GM12891 (cell line): ENCODE measurements around the gene MUC12.

Source experiments
- POLR2A ChIP-seq: IDR thresholded peaks from 2 replicates; pipeline ENCODE4 v1.6.1; 2011; ENCODE audit warnings: low read depth, low read length, control low read depth
- POLR2AphosphoS5 ChIP-seq: IDR thresholded peaks from 2 replicates; pipeline ENCODE4 v1.6.1; 2011; ENCODE audit warnings: low read depth, low read length, control low read depth
- SPI1 ChIP-seq: IDR thresholded peaks from 2 replicates; pipeline ENCODE4 v1.6.1; 2011; ENCODE audit warnings: low read depth, low read length, control low read depth
- TAF1 ChIP-seq: IDR thresholded peaks from 2 replicates; pipeline ENCODE4 v1.6.1; 2011; ENCODE audit warnings: low read depth, low read length, control low read depth

DNA sequence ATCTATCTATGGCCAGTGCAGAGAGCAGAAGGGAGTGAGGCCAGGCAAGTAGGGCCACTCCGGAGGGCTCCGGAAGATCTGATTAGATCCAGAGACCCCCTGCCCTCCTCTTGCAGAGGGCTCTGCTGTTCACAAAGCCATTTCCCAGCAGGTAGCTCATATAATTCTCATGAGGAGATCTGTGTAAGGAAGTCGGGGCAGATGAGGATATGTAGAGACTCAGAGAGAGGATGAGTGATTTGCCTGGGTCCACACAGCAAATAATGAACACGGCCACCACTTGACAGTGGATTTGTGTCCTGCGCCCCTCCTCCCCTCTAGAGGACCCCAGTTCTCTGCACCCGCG, 2.6 kb downstream of the MUC12 start:
- no peak for TF ChIP-seq POLR2A
- TF ChIP-seq POLR2AphosphoS5 = no peak
- no peak for TF ChIP-seq TAF1
- TF ChIP-seq SPI1 = no peak
